ENCODE data around the gene NOS2. TPM values are rescaled to one million over a fixed set of nuclear protein-coding genes. Genes with fewer than 3 reads are reported as not detected.
"Not testable (repeated sequence)": the region's sequence is repeated elsewhere in the genome, so short reads cannot be mapped to it uniquely, and the experiment has no call there.

Gene NOS2
- total RNA-seq, 1 donor from 2014 or later: 1.0 TPM

- Histone ChIP-seq H3K27me3 (ENCODE audit: control insufficient read depth in 3 of 3, insufficient read depth in 3 of 3, low read length in 3 of 3) (no peaks in the 10 kb centered on the region), H3K9me3 (ENCODE audit: control insufficient read depth in 3 of 3, low read length in 3 of 3) (no peaks in the 10 kb centered on the region), H3K4me3 (ENCODE audit: low read length in 3 of 3) (no peak overlapping the region), H3K27ac (ENCODE audit: low read depth, low read length) (no peak overlapping the region), H3K9ac (ENCODE audit: low read depth in 1 of 3, low read length in 3 of 3) (no peak overlapping the region), H3K4me1 (ENCODE audit: control insufficient read depth in 3 of 3, insufficient read depth in 3 of 3, low read length in 3 of 3) (peaks cover 0 to 3% (median 2%) of the 10 kb centered on the region in 3 donors), H3K36me3 (ENCODE audit: control insufficient read depth in 3 of 3, insufficient read depth in 3 of 3, low read length in 3 of 3) (no peaks in the 10 kb centered on the region)
Observed at GRCh38 chr17:27759528-27759927, 40.8 kb downstream of the NOS2 start.

GRCh38 chr17:27756467-27757371 is 43.6 kb downstream of the NOS2 start:
- H3K36me3 ChIP-seq (ENCODE audit: control insufficient read depth in 3 of 3, insufficient read depth in 3 of 3, low read length in 3 of 3): no peaks in the 10 kb centered on the region
- no peaks in the 10 kb centered on the region for H3K4me1 ChIP-seq (ENCODE audit: control insufficient read depth in 3 of 3, insufficient read depth in 3 of 3, low read length in 3 of 3)
- H3K9me3 ChIP-seq (ENCODE audit: control insufficient read depth in 3 of 3, low read length in 3 of 3): no peaks in the 10 kb centered on the region
- no peak overlapping the region for H3K4me3 ChIP-seq (ENCODE audit: low read length in 3 of 3)
- no peak overlapping the region for H3K9ac ChIP-seq (ENCODE audit: low read depth in 1 of 3, low read length in 3 of 3)
- no peak overlapping the region for H3K27ac ChIP-seq (ENCODE audit: low read depth, low read length)
- H3K27me3 ChIP-seq (ENCODE audit: control insufficient read depth in 3 of 3, insufficient read depth in 3 of 3, low read length in 3 of 3): no peaks in the 10 kb centered on the region

- Histone ChIP-seq H3K27me3 (ENCODE audit: control insufficient read depth in 3 of 3, insufficient read depth in 3 of 3, low read length in 3 of 3) (no peaks in the 10 kb centered on the region), H3K9me3 (ENCODE audit: control insufficient read depth in 3 of 3, low read length in 3 of 3) (no peaks in the 10 kb centered on the region), H3K36me3 (ENCODE audit: control insufficient read depth in 3 of 3, insufficient read depth in 3 of 3, low read length in 3 of 3) (no peaks in the 10 kb centered on the region), H3K27ac (ENCODE audit: low read depth, low read length) (no peak overlapping the region), H3K9ac (ENCODE audit: low read depth in 1 of 3, low read length in 3 of 3) (no peak overlapping the region), H3K4me1 (ENCODE audit: control insufficient read depth in 3 of 3, insufficient read depth in 3 of 3, low read length in 3 of 3) (no peaks in the 10 kb centered on the region), H3K4me3 (ENCODE audit: low read length in 3 of 3) (no peak overlapping the region)
Observed at GRCh38 chr17:27755706-27756466, 44.4 kb downstream of the NOS2 start.

- no peaks in the 10 kb centered on the region for H3K9me3 ChIP-seq (ENCODE audit: control insufficient read depth in 3 of 3, low read length in 3 of 3)
- H3K4me1 ChIP-seq (ENCODE audit: control insufficient read depth in 3 of 3, insufficient read depth in 3 of 3, low read length in 3 of 3): no peaks in the 10 kb centered on the region
- H3K27me3 ChIP-seq (ENCODE audit: control insufficient read depth in 3 of 3, insufficient read depth in 3 of 3, low read length in 3 of 3): no peaks in the 10 kb centered on the region
- H3K9ac ChIP-seq (ENCODE audit: low read depth in 1 of 3, low read length in 3 of 3): no peak overlapping the region
- H3K36me3 ChIP-seq (ENCODE audit: control insufficient read depth in 3 of 3, insufficient read depth in 3 of 3, low read length in 3 of 3): no peaks in the 10 kb centered on the region
- H3K27ac ChIP-seq (ENCODE audit: low read depth, low read length): no peak overlapping the region
- H3K4me3 ChIP-seq (ENCODE audit: low read length in 3 of 3): no peak overlapping the region
Observed at GRCh38 chr17:27754549-27754948, 45.8 kb downstream of the NOS2 start.

- H3K9ac ChIP-seq (ENCODE audit: low read depth in 1 of 3, low read length in 3 of 3); H3K27me3 ChIP-seq (ENCODE audit: control insufficient read depth in 3 of 3, insufficient read depth in 3 of 3, low read length in 3 of 3); H3K36me3 ChIP-seq (ENCODE audit: control insufficient read depth in 3 of 3, insufficient read depth in 3 of 3, low read length in 3 of 3); H3K9me3 ChIP-seq (ENCODE audit: control insufficient read depth in 3 of 3, low read length in 3 of 3); H3K4me3 ChIP-seq (ENCODE audit: low read length in 3 of 3); H3K4me1 ChIP-seq (ENCODE audit: control insufficient read depth in 3 of 3, insufficient read depth in 3 of 3, low read length in 3 of 3); H3K27ac ChIP-seq (ENCODE audit: low read depth, low read length): not testable (repeated sequence)
Observed at GRCh38 chr17:27753726-27754125, 46.6 kb downstream of the NOS2 start.

GRCh38 chr17:27752831-27753619 is 47.3 kb downstream of the NOS2 start:
- not testable (repeated sequence) for H3K9ac ChIP-seq (ENCODE audit: low read depth in 1 of 3, low read length in 3 of 3); H3K36me3 ChIP-seq (ENCODE audit: control insufficient read depth in 3 of 3, insufficient read depth in 3 of 3, low read length in 3 of 3); H3K4me1 ChIP-seq (ENCODE audit: control insufficient read depth in 3 of 3, insufficient read depth in 3 of 3, low read length in 3 of 3); H3K9me3 ChIP-seq (ENCODE audit: control insufficient read depth in 3 of 3, low read length in 3 of 3); H3K4me3 ChIP-seq (ENCODE audit: low read length in 3 of 3); H3K27ac ChIP-seq (ENCODE audit: low read depth, low read length); H3K27me3 ChIP-seq (ENCODE audit: control insufficient read depth in 3 of 3, insufficient read depth in 3 of 3, low read length in 3 of 3)

- Histone ChIP-seq H3K36me3 (ENCODE audit: control insufficient read depth in 3 of 3, insufficient read depth in 3 of 3, low read length in 3 of 3) (no peaks in the 10 kb centered on the region), H3K4me1 (ENCODE audit: control insufficient read depth in 3 of 3, insufficient read depth in 3 of 3, low read length in 3 of 3) (no peaks in the 10 kb centered on the region), H3K9ac (ENCODE audit: low read depth in 1 of 3, low read length in 3 of 3) (no peak overlapping the region), H3K4me3 (ENCODE audit: low read length in 3 of 3) (no peak overlapping the region), H3K27me3 (ENCODE audit: control insufficient read depth in 3 of 3, insufficient read depth in 3 of 3, low read length in 3 of 3) (no peaks in the 10 kb centered on the region), H3K27ac (ENCODE audit: low read depth, low read length) (no peak overlapping the region), H3K9me3 (ENCODE audit: control insufficient read depth in 3 of 3, low read length in 3 of 3) (no peaks in the 10 kb centered on the region)
Observed at GRCh38 chr17:27751622-27752490, 48.5 kb downstream of the NOS2 start.

- H3K4me1 ChIP-seq (ENCODE audit: control insufficient read depth in 3 of 3, insufficient read depth in 3 of 3, low read length in 3 of 3): no peaks in the 10 kb centered on the region
- no peaks in the 10 kb centered on the region for H3K9me3 ChIP-seq (ENCODE audit: control insufficient read depth in 3 of 3, low read length in 3 of 3)
- no peak overlapping the region for H3K27ac ChIP-seq (ENCODE audit: low read depth, low read length)
- no peak overlapping the region for H3K4me3 ChIP-seq (ENCODE audit: low read length in 3 of 3)
- no peak overlapping the region for H3K9ac ChIP-seq (ENCODE audit: low read depth in 1 of 3, low read length in 3 of 3)
- no peaks in the 10 kb centered on the region for H3K36me3 ChIP-seq (ENCODE audit: control insufficient read depth in 3 of 3, insufficient read depth in 3 of 3, low read length in 3 of 3)
- H3K27me3 ChIP-seq (ENCODE audit: control insufficient read depth in 3 of 3, insufficient read depth in 3 of 3, low read length in 3 of 3): no peaks in the 10 kb centered on the region
Observed at GRCh38 chr17:27751166-27751565, 49.2 kb downstream of the NOS2 start.

GRCh38 chr17:27749562-27750150 is 50.7 kb downstream of the NOS2 start:
- H3K4me3 ChIP-seq (ENCODE audit: low read length in 3 of 3); H3K4me1 ChIP-seq (ENCODE audit: control insufficient read depth in 3 of 3, insufficient read depth in 3 of 3, low read length in 3 of 3); H3K27me3 ChIP-seq (ENCODE audit: control insufficient read depth in 3 of 3, insufficient read depth in 3 of 3, low read length in 3 of 3); H3K36me3 ChIP-seq (ENCODE audit: control insufficient read depth in 3 of 3, insufficient read depth in 3 of 3, low read length in 3 of 3); H3K27ac ChIP-seq (ENCODE audit: low read depth, low read length); H3K9ac ChIP-seq (ENCODE audit: low read depth in 1 of 3, low read length in 3 of 3); H3K9me3 ChIP-seq (ENCODE audit: control insufficient read depth in 3 of 3, low read length in 3 of 3): not testable (repeated sequence)

Data from skeletal muscle tissue (tissue), 4 donors.